Neuronal stem cell (in vitro differentiated cells): ENCODE results near the gene SERGEF.

Source experiments
- DNase-seq: peaks from one replicate; pipeline ENCODE4 v3.0.0-alpha.2; 2013; ENCODE audit warnings: low spot score
- H2AFZ ChIP-seq: one replicate; pipeline ENCODE4 v1.6.1; 2013; ENCODE audit warnings: mild to moderate bottlenecking, low read length, inconsistent platforms
- H2AK5ac ChIP-seq: 2 replicates; pipeline ENCODE4 v1.6.1; 2013; ENCODE audit warnings: low read depth, mild to moderate bottlenecking, inconsistent platforms, low read length, moderate library complexity, mixed read lengths
- H2BK120ac ChIP-seq: 2 replicates; pipeline ENCODE4 v1.6.1; 2013; ENCODE audit warnings: low read depth, mild to moderate bottlenecking, inconsistent platforms, low read length, moderate library complexity, mixed read lengths
- H2BK12ac ChIP-seq: one replicate; pipeline ENCODE4 v1.6.1; 2013; ENCODE audit warnings: low read length, inconsistent platforms
- H2BK15ac ChIP-seq: 2 replicates; pipeline ENCODE4 v1.6.1; 2013; ENCODE audit warnings: mild to moderate bottlenecking, low read length, inconsistent platforms, mixed read lengths
- H2BK5ac ChIP-seq: one replicate; pipeline ENCODE4 v1.6.1; 2013; ENCODE audit warnings: inconsistent platforms, mild to moderate bottlenecking, low read length, moderate library complexity
- H3K14ac ChIP-seq: one replicate; pipeline ENCODE4 v1.6.1; 2013; ENCODE audit warnings: low read length, inconsistent platforms
- H3K18ac ChIP-seq: 2 replicates; pipeline ENCODE4 v1.6.1; 2013; ENCODE audit warnings: low read length, inconsistent platforms
- H3K23ac ChIP-seq: 2 replicates; pipeline ENCODE4 v1.6.1; 2013; ENCODE audit warnings: low read depth, mild to moderate bottlenecking, mixed read lengths, low read length, inconsistent platforms; ENCODE audit not compliant: poor library complexity
- H3K27ac ChIP-seq: replicated peaks from 3 replicates; pipeline ENCODE4 v1.5.1; 2013; ENCODE audit warnings: low read length, inconsistent platforms
- H3K27me3 ChIP-seq, 3 experiments: 2 replicates each; pipeline ENCODE4 v1.6.1; 2013; ENCODE audit warnings: low read length in 3 of 3, mild to moderate bottlenecking in 2 of 3, inconsistent platforms in 1 of 3, low read depth in 1 of 3, mixed read lengths in 1 of 3, moderate library complexity in 1 of 3; ENCODE audit not compliant: control insufficient read depth in 3 of 3, insufficient read depth in 3 of 3
- H3K36me3 ChIP-seq, 2 donors: replicated peaks in 1 of 2; 2 replicates each; pipeline ENCODE4 v1.6.1; 2013; ENCODE audit warnings: low read length in 2 of 2; ENCODE audit not compliant: control insufficient read depth in 2 of 2, insufficient read depth in 2 of 2
- H3K4ac ChIP-seq: 2 replicates; pipeline ENCODE4 v1.6.1; 2013; ENCODE audit warnings: inconsistent platforms, mild to moderate bottlenecking, low read length, moderate library complexity
- H3K4me1 ChIP-seq, 2 donors: 1 replicate in 1 of 2; 2 replicates in 1 of 2; pipeline ENCODE4 v1.6.1; 2013; ENCODE audit warnings: low read length in 2 of 2, low read depth in 1 of 2; ENCODE audit not compliant: control insufficient read depth in 2 of 2, insufficient read depth in 1 of 2
- H3K4me2 ChIP-seq: one replicate; pipeline ENCODE4 v1.6.1; 2013; ENCODE audit warnings: mild to moderate bottlenecking, low read length, inconsistent platforms; ENCODE audit not compliant: insufficient read depth, poor library complexity, severe bottlenecking
- H3K4me3 ChIP-seq, 2 donors: 2 replicates each; pipeline ENCODE4 v1.5.1; 2013; ENCODE audit warnings: low read length in 2 of 2, mild to moderate bottlenecking in 2 of 2, inconsistent platforms in 1 of 2, moderate library complexity in 1 of 2
- H3K79me1 ChIP-seq: one replicate; pipeline ENCODE4 v1.6.1; 2013; ENCODE audit warnings: low read depth, mild to moderate bottlenecking, inconsistent platforms, low read length, moderate library complexity
- H3K9ac ChIP-seq: one replicate; pipeline ENCODE4 v1.6.1; 2013; ENCODE audit warnings: mild to moderate bottlenecking, low read depth, low read length, inconsistent platforms; ENCODE audit not compliant: poor library complexity
- H3K9me3 ChIP-seq, 2 donors: replicated peaks in 1 of 2; 2 replicates each; pipeline versions ENCODE3 to v1.6.1; 2013; ENCODE audit warnings: low read length in 2 of 2, mild to moderate bottlenecking in 2 of 2, inconsistent platforms in 1 of 2, low read depth in 1 of 2, mixed read lengths in 1 of 2, moderate library complexity in 1 of 2; ENCODE audit not compliant: control insufficient read depth in 2 of 2, insufficient read depth in 1 of 2
- H4K8ac ChIP-seq: one replicate; pipeline ENCODE4 v1.6.1; 2013; ENCODE audit warnings: low read depth, mild to moderate bottlenecking, inconsistent platforms, low read length, moderate library complexity
- H4K91ac ChIP-seq: one replicate; pipeline ENCODE4 v1.6.1; 2013; ENCODE audit warnings: low read length, low read depth, mild to moderate bottlenecking, inconsistent platforms; ENCODE audit not compliant: poor library complexity
- whole genome bisulfite sequencing, 2 donors: extraction: QIAGEN DNeasy Blood & Tissue Kit; methylation state at CpG; one replicate each; pipeline ENCODE4 v1.1.7; 2013; ENCODE audit warnings: missing lambda C conversion rate in 2 of 2, mixed read lengths in 1 of 2; ENCODE audit not compliant: insufficient read length in 2 of 2, insufficient replicate concordance in 1 of 2; ENCODE audit errors: extremely low coverage in 2 of 2; 5-methylcytosine and 5-hydroxymethylcytosine counted together

SERGEF gene

GRCh38 chr11:17855531-17856290 is 157.1 kb downstream of the SERGEF start:
- H3K14ac ChIP-seq = no peak overlapping the region
- WGBS, 2 donors = no CpG with 5 or more reads among the region's 4 CpGs
- H2AFZ ChIP-seq = no peak overlapping the region
- no peaks in the 10 kb centered on the region for H3K36me3 ChIP-seq
- H2BK5ac ChIP-seq = no peak overlapping the region
- no peaks in the 10 kb centered on the region for H3K79me1 ChIP-seq
- no peak overlapping the region for H2BK15ac ChIP-seq
- H3K9ac ChIP-seq = no peak overlapping the region
- H3K4me1 ChIP-seq = no peaks in the 10 kb centered on the region
- no peak overlapping the region for H3K4ac ChIP-seq
- H4K8ac ChIP-seq = no peak overlapping the region
- no peak for DNase-seq
- H2BK12ac ChIP-seq = no peak overlapping the region
- H2BK120ac ChIP-seq = no peak overlapping the region
- no peak overlapping the region for H3K4me2 ChIP-seq
- no peak overlapping the region for H4K91ac ChIP-seq
- no peak overlapping the region for H3K27ac ChIP-seq
- H3K9me3 ChIP-seq = no peaks in the 10 kb centered on the region
- no peaks in the 10 kb centered on the region for H3K27me3 ChIP-seq
- H3K4me3 ChIP-seq = no peak overlapping the region
- no peak overlapping the region for H3K18ac ChIP-seq
- H3K23ac ChIP-seq = no peak overlapping the region
- no peak overlapping the region for H2AK5ac ChIP-seq

- Histone ChIP-seq H3K9me3 (no peaks in the 10 kb centered on the region), H2BK15ac (no peak overlapping the region), H2BK5ac (no peak overlapping the region), H2AK5ac (no peak overlapping the region), H2AFZ (no peak overlapping the region), H3K27ac (no peak overlapping the region), H3K9ac (no peak overlapping the region), H3K36me3 (no peaks in the 10 kb centered on the region), H3K4me2 (no peak overlapping the region), H4K8ac (no peak overlapping the region), H2BK120ac (no peak overlapping the region), H2BK12ac (no peak overlapping the region), H4K91ac (no peak overlapping the region), H3K4me1 (no peaks in the 10 kb centered on the region), H3K18ac (no peak overlapping the region), H3K79me1 (no peaks in the 10 kb centered on the region), H3K27me3 (no peaks in the 10 kb centered on the region), H3K14ac (no peak overlapping the region), H3K4ac (no peak overlapping the region), H3K4me3 (no peak overlapping the region), H3K23ac (no peak overlapping the region)
- DNase-seq = no peak
- WGBS, 2 donors = no CpG with 5 or more reads among the region's 4 CpGs
These were observed 159.6 kb downstream of the SERGEF start for GRCh38 chr11:17853280-17853679.

GRCh38 chr11:17852246-17852645 is 160.6 kb downstream of the SERGEF start:
- H3K14ac ChIP-seq = no peak overlapping the region
- H3K27me3 ChIP-seq = no peaks in the 10 kb centered on the region
- H2AFZ ChIP-seq = no peak overlapping the region
- no CpG with 5 or more reads among the region's 1 CpG for WGBS, 2 donors
- H3K36me3 ChIP-seq = no peaks in the 10 kb centered on the region
- H3K4me1 ChIP-seq = no peaks in the 10 kb centered on the region
- H3K4me2 ChIP-seq = no peak overlapping the region
- no peaks in the 10 kb centered on the region for H3K9me3 ChIP-seq
- H4K91ac ChIP-seq = no peak overlapping the region
- no peak for DNase-seq
- no peak overlapping the region for H3K4me3 ChIP-seq
- H3K27ac ChIP-seq = no peak overlapping the region
- no peak overlapping the region for H4K8ac ChIP-seq
- H2BK120ac ChIP-seq = no peak overlapping the region
- H3K9ac ChIP-seq = no peak overlapping the region
- H3K79me1 ChIP-seq = no peaks in the 10 kb centered on the region
- H3K23ac ChIP-seq = no peak overlapping the region
- no peak overlapping the region for H2BK12ac ChIP-seq
- no peak overlapping the region for H2AK5ac ChIP-seq
- H3K4ac ChIP-seq = no peak overlapping the region
- H2BK5ac ChIP-seq = no peak overlapping the region
- H2BK15ac ChIP-seq = no peak overlapping the region
- no peak overlapping the region for H3K18ac ChIP-seq

- H4K91ac ChIP-seq = no peak overlapping the region
- H3K4me3 ChIP-seq = no peak overlapping the region
- H3K18ac ChIP-seq = no peak overlapping the region
- H3K27me3 ChIP-seq = no peaks in the 10 kb centered on the region
- no CpG with 5 or more reads among the region's 1 CpG for WGBS, 2 donors
- H2BK5ac ChIP-seq = no peak overlapping the region
- H4K8ac ChIP-seq = no peak overlapping the region
- H3K4me2 ChIP-seq = no peak overlapping the region
- H3K4me1 ChIP-seq = peaks cover 0 to 4% of the 10 kb centered on the region in 2 donors
- no peak for DNase-seq
- no peak overlapping the region for H2BK12ac ChIP-seq
- H2AFZ ChIP-seq = no peak overlapping the region
- no peaks in the 10 kb centered on the region for H3K36me3 ChIP-seq
- no peak overlapping the region for H3K4ac ChIP-seq
- no peak overlapping the region for H3K9ac ChIP-seq
- no peak overlapping the region for H3K23ac ChIP-seq
- H2BK15ac ChIP-seq = no peak overlapping the region
- H3K79me1 ChIP-seq = no peaks in the 10 kb centered on the region
- H3K27ac ChIP-seq = no peak overlapping the region
- no peak overlapping the region for H2AK5ac ChIP-seq
- H3K14ac ChIP-seq = no peak overlapping the region
- H2BK120ac ChIP-seq = no peak overlapping the region
- no peaks in the 10 kb centered on the region for H3K9me3 ChIP-seq
These were observed 161.2 kb downstream of the SERGEF start for GRCh38 chr11:17851697-17852096.
